Measurements from ENCODE around the gene CA5A.
"Not testable (repeated sequence)": the region's sequence is repeated elsewhere in the genome, so short reads cannot be mapped to it uniquely, and the experiment has no call there.

Gene CA5A

GRCh38 chr16:87868254-87869029 is 67.9 kb downstream of the CA5A start:
- DNase-seq (ENCODE audit: low read depth, low spot score) = not testable (repeated sequence)

- not testable (repeated sequence) for DNase-seq (ENCODE audit: low read depth, low spot score)
These were observed 70.3 kb downstream of the CA5A start for GRCh38 chr16:87865902-87866555.

- DNase-seq (ENCODE audit: low read depth, low spot score) = no peak
These were observed 71.9 kb downstream of the CA5A start for GRCh38 chr16:87864331-87864989.

- DNase-seq (ENCODE audit: low read depth, low spot score) = not testable (repeated sequence)
These were observed 73.0 kb downstream of the CA5A start for GRCh38 chr16:87863327-87863635.

GRCh38 chr16:87862597-87863326 is 73.6 kb downstream of the CA5A start:
- DNase-seq (ENCODE audit: low read depth, low spot score) = not testable (repeated sequence)

- DNase-seq (ENCODE audit: low read depth, low spot score) = not testable (repeated sequence)
These were observed 74.8 kb downstream of the CA5A start for GRCh38 chr16:87861300-87862099.

GRCh38 chr16:87860553-87861299 is 75.6 kb downstream of the CA5A start:
- DNase-seq (ENCODE audit: low read depth, low spot score) = no peak

GRCh38 chr16:87858151-87858993 is 78.0 kb downstream of the CA5A start:
- not testable (repeated sequence) for DNase-seq (ENCODE audit: low read depth, low spot score)

GRCh38 chr16:87856791-87857228 is 79.5 kb downstream of the CA5A start:
- DNase-seq (ENCODE audit: low read depth, low spot score) = no peak

GRCh38 chr16:87855852-87856715 is 80.2 kb downstream of the CA5A start:
- no peak for DNase-seq (ENCODE audit: low read depth, low spot score)

- no peak for DNase-seq (ENCODE audit: low read depth, low spot score)
These were observed 81.2 kb downstream of the CA5A start for GRCh38 chr16:87854907-87855683.

GRCh38 chr16:87854053-87854906 is 82.0 kb downstream of the CA5A start:
- no peak for DNase-seq (ENCODE audit: low read depth, low spot score)

- no peak for DNase-seq (ENCODE audit: low read depth, low spot score)
These were observed 82.8 kb downstream of the CA5A start for GRCh38 chr16:87853411-87854052.

GRCh38 chr16:87851601-87852000 is 84.7 kb downstream of the CA5A start:
- no peak for DNase-seq (ENCODE audit: low read depth, low spot score)

- no peak for DNase-seq (ENCODE audit: low read depth, low spot score)
These were observed 85.2 kb downstream of the CA5A start for GRCh38 chr16:87851141-87851587.

All from iPS DF 19.7 (cell line).